C4-2B (cell line): Measurements from ENCODE around the gene PRKCZ.

Source experiments
- CTCF ChIP-seq: fragments of 450-650 bp; conservative IDR thresholded peaks from 2 replicates; pipeline ENCODE4 v1.5.1; 2017; ENCODE audit warnings: mild to moderate bottlenecking
- ZFX ChIP-seq: fragments of 450-650 bp; IDR thresholded peaks from 2 replicates; pipeline ENCODE4 v1.6.1; 2017

- TF ChIP-seq CTCF = no peak
- no peak for TF ChIP-seq ZFX
These were observed 90.8 kb downstream of the PRKCZ start for GRCh38 chr1:2141025-2141424.
